SK-N-MC (cell line): ENCODE results near the gene MYF5.

Source experiments
- DNase-seq: peaks from one replicate; pipeline ENCODE4 v3.0.0-alpha.2; 2011; ENCODE audit warnings: low read depth, low spot score
- H3K27ac ChIP-seq: fragments of 200-600 bp; sonication (generic); 2 replicates; pipeline ENCODE4 v1.5.1; 2016; ENCODE audit warnings: mixed run types
- H3K36me3 ChIP-seq: fragments of 200-600 bp; sonication (generic); 2 replicates; pipeline ENCODE4 v1.6.1; 2017; ENCODE audit warnings: antibody characterized with exemption, low read length, mixed read lengths; ENCODE audit not compliant: insufficient read depth
- H3K4me3 ChIP-seq: fragments of 200-600 bp; sonication (generic); 2 replicates; pipeline ENCODE4 v1.5.1; 2016
- H3K9ac ChIP-seq: fragments of 200-600 bp; sonication (generic); 2 replicates; pipeline ENCODE4 v1.8.0; 2017; ENCODE audit warnings: mixed run types, mixed read lengths; ENCODE audit not compliant: insufficient read length
- H3K9me3 ChIP-seq: fragments of 200-600 bp; sonication (generic); 2 replicates; pipeline ENCODE4 v1.6.1; 2017; ENCODE audit warnings: low read depth, mild to moderate bottlenecking, antibody characterized with exemption, low read length, moderate library complexity, mixed read lengths
- EZH2 ChIP-seq: fragments of 200-600 bp; sonication (generic); IDR thresholded peaks from one replicate; pipeline ENCODE4 v1.6.1; 2017; ENCODE audit warnings: antibody characterized with exemption
- FOXP2 ChIP-seq: optimal IDR thresholded peaks from 2 replicates; pipeline ENCODE3; 2011; ENCODE audit warnings: mild to moderate bottlenecking, moderate library complexity; ENCODE audit not compliant: insufficient read depth; ENCODE audit errors: extremely low read length, control extremely low read depth
- POLR2AphosphoS5 ChIP-seq: IDR thresholded peaks from 2 replicates; pipeline ENCODE4 v1.6.1; 2012; ENCODE audit warnings: mild to moderate bottlenecking, low read depth, low read length, borderline replicate concordance

Gene MYF5

GRCh38 chr12:80702889-80703805 lies 13.6 kb upstream of the MYF5 start:
- Histone ChIP-seq H3K9ac (no peak overlapping the region), H3K36me3 (no peaks in the 10 kb centered on the region), H3K9me3 (no peaks in the 10 kb centered on the region), H3K27ac (no peak overlapping the region), H3K4me3 (no peak overlapping the region)
- DNase-seq, result no peak
- no peak for TF ChIP-seq FOXP2
- TF ChIP-seq EZH2, result no peak
- no peak for TF ChIP-seq POLR2AphosphoS5

GRCh38 chr12:80704420-80704819 lies 12.3 kb upstream of the MYF5 start:
- no peaks in the 10 kb centered on the region for H3K9me3 ChIP-seq

GRCh38 chr12:80707126-80707829 lies 9.4 kb upstream of the MYF5 start, which contains the start of gene MYF6:
Gene MYF6 (plus strand): TSS chr12:80707634. CDS start chr12:80707720, 86 bp downstream.
- no peaks in the 10 kb centered on the region for H3K9me3 ChIP-seq
- no peak within 1 kb of the TSS for H3K4me3 ChIP-seq
- TF ChIP-seq EZH2 (no peak), FOXP2 (no peak), POLR2AphosphoS5 (no peak)
- no peaks in the 10 kb centered on the region for H3K36me3 ChIP-seq
- no peak within 1 kb of the TSS for H3K27ac ChIP-seq
- H3K9ac ChIP-seq, result no peak within 1 kb of the TSS
- DNase-seq, result no peak

More at GRCh38 chr12:80704420-80704819, 12.3 kb upstream of the MYF5 start:
- no peak for TF ChIP-seq EZH2
- TF ChIP-seq POLR2AphosphoS5, result no peak
- no peak for TF ChIP-seq FOXP2
- Histone ChIP-seq H3K9ac (no peak overlapping the region), H3K4me3 (no peak overlapping the region), H3K27ac (no peak overlapping the region), H3K36me3 (no peaks in the 10 kb centered on the region)
- no peak for DNase-seq

GRCh38 chr12:80707830-80708258 lies 8.9 kb upstream of the MYF5 start:
- Histone ChIP-seq H3K9me3 (no peaks in the 10 kb centered on the region), H3K9ac (no peak overlapping the region), H3K27ac (no peak overlapping the region), H3K36me3 (no peaks in the 10 kb centered on the region), H3K4me3 (no peak overlapping the region)
- TF ChIP-seq FOXP2 (no peak), POLR2AphosphoS5 (no peak), EZH2 (no peak)
- no peak for DNase-seq

GRCh38 chr12:80708259-80708974 lies 8.3 kb upstream of the MYF5 start:
- H3K9me3 ChIP-seq, result no peaks in the 10 kb centered on the region
- H3K4me3 ChIP-seq, result no peak overlapping the region
- TF ChIP-seq EZH2 (no peak), POLR2AphosphoS5 (no peak), FOXP2 (no peak)
- no peak for DNase-seq
- H3K27ac ChIP-seq, result no peak overlapping the region
- H3K9ac ChIP-seq, result no peak overlapping the region
- no peaks in the 10 kb centered on the region for H3K36me3 ChIP-seq

- Histone ChIP-seq H3K9me3 (no peaks in the 10 kb centered on the region), H3K9ac (no peak overlapping the region), H3K36me3 (no peaks in the 10 kb centered on the region), H3K4me3 (no peak overlapping the region), H3K27ac (no peak overlapping the region)
- TF ChIP-seq FOXP2 (no peak), POLR2AphosphoS5 (no peak), EZH2 (no peak)
- DNase-seq, result no peak
Measured at GRCh38 chr12:80708975-80709328, 7.8 kb upstream of the MYF5 start.

- DNase-seq, result no peak
- Histone ChIP-seq H3K9ac (no peak overlapping the region), H3K9me3 (no peaks in the 10 kb centered on the region), H3K27ac (no peak overlapping the region), H3K4me3 (no peak overlapping the region), H3K36me3 (no peaks in the 10 kb centered on the region)
- TF ChIP-seq EZH2 (no peak), FOXP2 (no peak), POLR2AphosphoS5 (no peak)
Measured at GRCh38 chr12:80709811-80710726, 6.6 kb upstream of the MYF5 start.
